Colon (tissue), 2 donors: ENCODE results near the gene ACP7.
"Not testable (repeated sequence)": the region's sequence is repeated elsewhere in the genome, so short reads cannot be mapped to it uniquely, and the experiment has no call there.

ENCODE experiments used
- FAIRE-seq: peaks from 2 replicates; lab custom pipeline; 2012; peaks lifted over from hg19 to GRCh38; lab: Jason Lieb, UNC
- donor health status: control.
- donor health status: control.

Gene ACP7, protein sequence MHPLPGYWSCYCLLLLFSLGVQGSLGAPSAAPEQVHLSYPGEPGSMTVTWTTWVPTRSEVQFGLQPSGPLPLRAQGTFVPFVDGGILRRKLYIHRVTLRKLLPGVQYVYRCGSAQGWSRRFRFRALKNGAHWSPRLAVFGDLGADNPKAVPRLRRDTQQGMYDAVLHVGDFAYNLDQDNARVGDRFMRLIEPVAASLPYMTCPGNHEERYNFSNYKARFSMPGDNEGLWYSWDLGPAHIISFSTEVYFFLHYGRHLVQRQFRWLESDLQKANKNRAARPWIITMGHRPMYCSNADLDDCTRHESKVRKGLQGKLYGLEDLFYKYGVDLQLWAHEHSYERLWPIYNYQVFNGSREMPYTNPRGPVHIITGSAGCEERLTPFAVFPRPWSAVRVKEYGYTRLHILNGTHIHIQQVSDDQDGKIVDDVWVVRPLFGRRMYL

GRCh38 chr19:39083983-39084731 is at the start of gene ACP7:
ACP7 (plus strand) TSS chr19:39084368; CDS start chr19:39085270, 902 bp downstream.
- no peak for FAIRE-seq

DNA sequence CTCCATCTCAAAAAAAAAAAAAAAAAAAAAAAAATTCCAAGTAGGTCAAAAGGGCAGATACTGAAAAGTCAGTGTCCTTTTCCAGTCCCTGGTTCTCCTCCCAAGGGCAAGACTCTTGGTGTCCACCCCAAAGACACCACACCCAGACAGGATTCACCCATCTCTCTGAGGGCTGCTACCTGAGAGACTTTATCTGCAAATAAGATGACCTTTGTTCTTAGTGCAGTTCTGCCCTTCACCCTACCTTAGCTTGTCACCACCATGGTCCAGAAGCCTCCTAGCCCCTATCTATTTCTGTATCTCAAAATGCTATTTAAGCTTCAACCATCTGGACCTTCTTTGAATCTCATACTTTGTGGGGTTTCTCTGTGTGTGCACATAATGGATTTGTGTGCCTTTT is 47.6 kb upstream of the ACP7 start:
- FAIRE-seq = no peak

DNA sequence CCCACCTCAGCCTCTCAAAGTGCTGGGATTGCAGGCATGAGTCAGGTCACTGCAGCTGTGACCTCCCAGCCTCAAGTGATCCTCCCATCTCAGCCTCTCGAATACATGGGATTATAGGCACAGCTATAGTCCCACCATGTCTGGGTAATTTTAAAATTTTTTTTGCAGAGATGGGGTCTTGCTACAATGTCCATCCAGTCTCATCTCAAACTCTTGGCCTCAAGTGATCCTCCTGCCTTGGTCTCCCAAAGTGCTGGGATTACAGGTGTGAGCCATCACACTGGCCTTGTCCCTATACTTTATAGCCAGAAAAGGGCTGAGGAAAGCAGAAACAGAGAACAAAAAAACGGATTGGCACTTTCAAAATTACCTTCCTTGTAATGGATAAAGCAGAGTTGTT is 47.0 kb upstream of the ACP7 start:
- FAIRE-seq = no peak

DNA sequence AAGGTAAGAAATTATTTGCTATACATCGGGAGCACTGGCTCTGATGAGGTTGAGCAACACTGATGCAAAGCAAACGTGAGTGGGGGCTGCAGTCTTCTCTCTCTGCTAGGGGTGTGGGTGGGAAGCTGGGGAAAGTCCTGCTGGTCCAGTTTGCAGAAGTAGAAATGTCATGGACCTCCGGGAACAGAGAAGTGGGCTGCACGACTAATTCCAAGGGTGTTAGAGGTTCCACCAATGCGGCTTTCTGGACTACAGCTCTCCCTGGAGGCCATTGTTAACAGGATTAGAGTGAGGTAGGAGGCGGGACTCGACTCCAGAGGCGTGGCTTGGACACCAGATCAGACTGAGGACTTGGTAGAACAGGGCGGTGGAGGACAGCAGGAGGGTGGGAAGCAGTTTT is 46.1 kb upstream of the ACP7 start:
- FAIRE-seq = no peak

GRCh38 chr19:39045506-39045905 is 38.7 kb upstream of the ACP7 start:
- no peak for FAIRE-seq

DNA sequence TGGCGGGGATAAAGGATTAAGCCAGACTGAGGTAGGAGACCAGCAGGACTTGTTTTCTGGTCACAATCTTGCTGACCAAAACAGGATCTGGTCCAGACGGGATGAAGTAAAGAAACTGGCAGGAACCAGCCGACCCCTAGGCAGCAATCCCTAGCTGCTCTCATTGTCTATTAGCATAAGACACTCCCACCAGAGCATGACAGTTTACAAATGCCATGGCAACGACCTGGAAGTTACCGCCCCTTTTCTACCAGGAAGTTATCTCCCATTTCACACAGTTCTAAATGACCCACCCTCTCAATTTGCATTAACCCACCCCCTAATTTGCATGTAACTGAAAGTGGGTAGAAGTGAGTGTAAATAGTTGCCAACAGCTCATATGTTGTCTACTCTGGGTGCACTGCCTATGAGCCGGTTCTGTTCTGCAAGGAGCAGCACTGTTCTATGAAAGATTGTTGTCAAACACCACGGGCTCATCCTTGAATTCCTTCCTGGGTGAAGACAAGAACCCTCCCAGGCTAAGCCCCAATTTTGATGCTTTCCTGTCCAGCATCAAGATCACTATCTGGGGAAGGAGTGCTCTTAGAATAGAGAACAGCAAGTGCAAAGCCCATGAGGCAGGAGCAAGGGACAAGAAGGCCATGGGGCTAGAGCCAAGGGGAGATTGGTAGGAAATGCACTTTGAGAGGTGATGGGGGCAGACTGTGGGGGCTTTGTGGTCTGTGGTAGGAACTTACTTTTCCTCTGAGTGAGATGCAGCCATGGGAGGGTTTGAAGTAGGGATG is 37.9 kb upstream of the ACP7 start:
- no peak for FAIRE-seq

DNA sequence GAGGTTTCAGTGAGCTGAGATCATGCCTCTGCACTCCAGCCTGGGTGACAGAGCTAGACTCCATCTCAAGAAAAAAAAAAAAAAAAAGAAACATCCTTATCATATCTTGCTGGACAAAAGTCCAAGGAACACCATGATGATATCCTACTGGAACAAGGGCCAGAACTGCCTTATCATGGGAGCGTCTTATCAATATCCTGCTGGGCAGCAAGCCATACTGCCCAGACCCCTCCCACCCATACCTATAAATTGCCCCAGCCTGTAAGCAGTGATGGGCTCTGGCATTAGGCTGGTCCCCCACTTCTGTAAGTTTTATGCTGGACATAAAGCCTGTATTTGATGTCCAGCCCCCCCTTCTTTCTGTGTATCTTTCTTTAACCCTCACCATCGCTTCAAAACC is 37.1 kb upstream of the ACP7 start:
- FAIRE-seq = no peak

- FAIRE-seq = no peak
Observed at GRCh38 chr19:39052243-39052746, 31.9 kb upstream of the ACP7 start.

GRCh38 chr19:39052846-39053245 is 31.3 kb upstream of the ACP7 start:
- FAIRE-seq = no peak

- FAIRE-seq = no peak
Observed at GRCh38 chr19:39053276-39054090, 30.7 kb upstream of the ACP7 start.

- FAIRE-seq = no peak
Observed at GRCh38 chr19:39054091-39054470, 30.1 kb upstream of the ACP7 start.

GRCh38 chr19:39057615-39058014 is 26.6 kb upstream of the ACP7 start:
- no peak for FAIRE-seq

DNA sequence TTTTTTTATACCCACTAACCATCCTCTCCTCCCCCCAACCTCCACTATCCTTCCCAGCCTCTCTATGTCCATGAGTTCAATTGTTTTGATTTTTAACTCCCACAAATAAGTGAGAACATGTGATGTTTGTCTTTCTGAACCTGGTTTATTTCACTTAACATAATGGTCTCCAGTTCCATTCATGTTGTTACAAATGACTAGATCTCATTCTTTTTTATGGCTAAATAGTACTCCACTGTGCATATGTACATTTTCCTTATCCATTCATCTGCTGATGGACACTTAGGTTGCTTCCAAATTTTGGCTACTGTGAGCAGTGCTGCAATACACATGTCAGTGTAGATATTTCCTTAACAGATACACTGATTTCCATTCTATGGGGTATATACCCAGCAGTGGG is 24.9 kb upstream of the ACP7 start:
- no peak for FAIRE-seq

DNA sequence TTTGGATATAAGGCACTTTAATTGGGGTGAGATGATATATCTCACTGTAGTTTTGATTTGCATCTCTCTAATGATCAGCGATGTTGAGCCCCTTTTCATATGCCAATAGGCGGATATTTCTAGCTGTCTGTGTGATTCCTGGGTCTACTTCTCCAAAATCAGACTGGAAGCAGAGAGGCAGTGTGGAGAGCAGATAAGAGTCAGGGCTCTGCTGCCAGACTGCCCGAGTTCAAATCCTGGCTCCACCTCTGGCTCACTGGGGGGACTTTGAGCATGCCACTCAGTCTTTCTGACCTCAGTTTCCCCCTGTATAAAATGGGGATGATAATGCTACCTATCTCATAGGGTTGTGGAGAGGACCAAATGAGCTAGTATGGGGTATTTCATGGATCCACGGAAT is 24.0 kb upstream of the ACP7 start:
- no peak for FAIRE-seq

- FAIRE-seq = no peak
Observed at GRCh38 chr19:39064405-39064804, 19.8 kb upstream of the ACP7 start.

- no peak for FAIRE-seq
Observed at GRCh38 chr19:39065928-39066327, 18.2 kb upstream of the ACP7 start.

GRCh38 chr19:39067104-39067503 is 17.1 kb upstream of the ACP7 start:
- no peak for FAIRE-seq

DNA sequence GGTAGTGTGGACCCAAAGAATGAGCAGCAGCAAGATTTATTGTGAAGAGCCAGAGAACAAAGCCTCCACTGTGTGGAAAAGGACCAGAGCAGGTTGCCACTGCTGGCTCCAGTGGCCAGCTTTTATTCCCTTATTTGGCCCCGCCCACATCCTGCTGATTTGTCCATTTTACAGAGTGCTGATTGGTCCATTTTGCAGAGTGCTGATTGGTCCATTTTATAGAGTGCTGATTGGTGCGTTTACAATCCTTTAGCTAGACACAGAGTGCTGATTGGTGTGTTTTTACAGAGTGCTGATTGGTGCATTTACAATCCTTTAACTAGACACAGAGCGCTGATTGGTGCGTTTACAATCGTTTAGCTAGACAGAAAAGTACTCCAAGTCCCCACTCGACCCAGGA is 15.9 kb upstream of the ACP7 start:
- not testable (repeated sequence) for FAIRE-seq

DNA sequence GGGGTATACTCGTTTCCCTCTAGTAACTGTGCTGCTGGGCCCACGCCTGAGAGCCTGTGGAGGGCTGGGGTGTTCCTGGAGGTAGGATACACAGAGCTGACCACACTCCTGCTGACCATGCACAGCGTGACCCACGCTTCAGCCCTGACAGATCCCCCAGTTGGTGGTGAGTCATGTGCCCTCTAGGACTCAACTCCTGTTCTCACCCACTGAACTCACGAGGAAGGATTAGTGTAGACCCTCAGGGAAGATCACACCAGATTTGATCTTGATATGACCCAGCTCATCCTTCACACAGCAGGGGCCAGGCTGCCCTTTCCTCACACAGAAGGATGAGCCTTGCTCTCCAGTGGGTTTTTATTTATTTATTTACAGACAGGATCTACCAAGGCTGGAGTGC is 13.3 kb upstream of the ACP7 start:
- FAIRE-seq = no peak

DNA sequence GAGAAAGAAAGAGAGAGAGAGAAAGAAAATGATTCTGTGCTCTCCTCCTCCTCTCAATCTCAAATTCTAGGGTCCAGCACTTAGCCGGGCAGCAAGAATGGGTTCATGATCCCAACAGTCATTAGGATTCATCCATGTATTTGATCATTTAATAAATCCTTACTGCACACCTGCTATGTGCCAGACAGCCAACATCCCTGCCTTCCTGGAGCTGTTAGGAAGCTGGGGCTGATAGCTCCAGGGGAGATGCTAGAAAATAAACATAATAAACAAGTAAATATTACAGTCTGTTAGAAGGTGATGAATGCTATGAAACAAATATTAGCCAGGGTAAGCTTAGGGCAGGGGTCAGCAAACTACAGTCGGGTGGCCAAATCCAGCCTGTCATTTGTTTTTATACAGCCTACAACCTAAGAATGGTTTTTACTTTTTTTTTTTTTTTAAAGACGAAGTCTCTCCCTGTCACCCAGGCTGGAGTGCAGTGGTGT is 9.9 kb upstream of the ACP7 start:
- no peak for FAIRE-seq

- no peak for FAIRE-seq
Observed at GRCh38 chr19:39074942-39075341, 9.2 kb upstream of the ACP7 start.

- FAIRE-seq = no peak
Observed at GRCh38 chr19:39077323-39077722, 6.8 kb upstream of the ACP7 start.
